Endothelial cell of umbilical vein (primary cell): ENCODE results near the gene RTCA. TPM values are rescaled to one million over a fixed set of nuclear protein-coding genes. Genes with fewer than 3 reads are reported as not detected.

ENCODE experiments used
- BruUV-seq: library from RNA; stranded (reverse); fragments of 400-500 nt; replicated peaks from 2 replicates; lab custom pipeline; 2021; lab: Mats Ljungman, UMichigan
- CTCF ChIA-PET: fragments of 300-600, 350-600 bp; sonication (Branson Sonifier 250); formaldehyde crosslinking; loops from one replicate; lab custom pipeline; 2021; ENCODE audit warnings: antibody characterized with exemption, inconsistent platforms; lab: Charles Lee
- POLR2A ChIA-PET: fragments of 300-600, 350-600 bp; sonication (Branson Sonifier 250); formaldehyde crosslinking; loops from one replicate; lab custom pipeline; 2021; ENCODE audit warnings: antibody characterized with exemption, inconsistent platforms; lab: Charles Lee
- DNase-seq: peaks from one replicate; pipeline ENCODE4 v3.0.0-alpha.2; 2011; ENCODE audit warnings: low read depth, low spot score
- FAIRE-seq: peaks from 2 replicates; lab custom pipeline; 2011; peaks lifted over from hg19 to GRCh38; lab: Jason Lieb, UNC
- H2AFZ ChIP-seq: 2 replicates; pipeline ENCODE4 v1.6.0; 2012; ENCODE audit warnings: low read depth, low read length, control low read depth, inconsistent platforms
- H3K27ac ChIP-seq: 2 replicates; pipeline ENCODE4 v1.5.1; 2011; ENCODE audit warnings: low read depth, mild to moderate bottlenecking, control low read depth, low read length, moderate library complexity; ENCODE audit not compliant: insufficient read depth
- H3K27me3 ChIP-seq, 2 experiments: 2 replicates each; pipeline versions ENCODE4 v1.6.0 to v1.6.1; 2011; ENCODE audit warnings: low read length in 2 of 2, mixed read lengths in 1 of 2; ENCODE audit not compliant: control insufficient read depth in 2 of 2, insufficient read depth in 2 of 2
- H3K36me3 ChIP-seq, 2 experiments: 2 replicates in 1 of 2; 3 replicates in 1 of 2; pipeline ENCODE4 v1.5.1; 2011; ENCODE audit warnings: low read length in 2 of 2, mild to moderate bottlenecking in 1 of 2, moderate library complexity in 1 of 2; ENCODE audit not compliant: control insufficient read depth in 2 of 2, insufficient read depth in 2 of 2; ENCODE audit errors: extremely low read depth in 1 of 2
- H3K4me1 ChIP-seq: 3 replicates; pipeline ENCODE4 v1.5.1; 2011; ENCODE audit warnings: mild to moderate bottlenecking, low read length; ENCODE audit not compliant: control insufficient read depth, insufficient read depth; ENCODE audit errors: extremely low read depth
- H3K4me2 ChIP-seq: 2 replicates; pipeline ENCODE4 v1.6.1; 2011; ENCODE audit warnings: low read length, control low read depth, mixed read lengths; ENCODE audit not compliant: insufficient read depth
- H3K4me3 ChIP-seq, 3 experiments: fragments of 200-600 bp in 1 of 3; sonication (generic), shearing (Covaris generic) in 1 of 3; replicated peaks in 1 of 3; 2 replicates each; pipeline ENCODE4 v1.5.1; 2011 to 2016; ENCODE audit warnings: control low read depth in 3 of 3, low read length in 3 of 3, mild to moderate bottlenecking in 2 of 3, inconsistent platforms in 1 of 3, low read depth in 1 of 3, moderate library complexity in 1 of 3; ENCODE audit not compliant: insufficient read depth in 1 of 3
- H3K79me2 ChIP-seq: 2 replicates; pipeline ENCODE4 v1.6.0; 2012; ENCODE audit warnings: low read length, inconsistent platforms; ENCODE audit not compliant: control insufficient read depth, insufficient read depth
- H3K9ac ChIP-seq: replicated peaks from 2 replicates; pipeline ENCODE3; 2011; ENCODE audit warnings: low read length, control low read depth; ENCODE audit not compliant: insufficient read depth; ENCODE audit errors: extremely low read depth
- H3K9me1 ChIP-seq: replicated peaks from 3 replicates; pipeline ENCODE4 v1.6.0; 2011; ENCODE audit warnings: mild to moderate bottlenecking, low read length; ENCODE audit not compliant: control insufficient read depth, insufficient read depth; ENCODE audit errors: extremely low read depth
- H3K9me3 ChIP-seq: replicated peaks from 2 replicates; pipeline ENCODE4 v1.5.1; 2012; ENCODE audit warnings: low read length, inconsistent platforms; ENCODE audit not compliant: control insufficient read depth, insufficient read depth
- H4K20me1 ChIP-seq: replicated peaks from 2 replicates; pipeline ENCODE3; 2011; ENCODE audit warnings: mild to moderate bottlenecking, low read length; ENCODE audit not compliant: control insufficient read depth, insufficient read depth; ENCODE audit errors: extremely low read depth
- EZH2 ChIP-seq: IDR thresholded peaks from 2 replicates; pipeline ENCODE4 v1.6.1; 2012; ENCODE audit warnings: borderline replicate concordance, low read depth, mild to moderate bottlenecking, moderate library complexity, low read length, inconsistent platforms; ENCODE audit not compliant: severe bottlenecking
- FOS ChIP-seq: IDR thresholded peaks from 2 replicates; pipeline ENCODE4 v1.6.1; 2011; ENCODE audit warnings: mild to moderate bottlenecking, low read length, moderate library complexity, borderline replicate concordance; ENCODE audit not compliant: insufficient read depth
- GATA2 ChIP-seq: IDR thresholded peaks from 2 replicates; pipeline ENCODE4 v1.7.0; 2011; ENCODE audit warnings: low read depth, mild to moderate bottlenecking, moderate library complexity, mixed read lengths, low read length; ENCODE audit not compliant: insufficient read length, insufficient read depth
- JUN ChIP-seq: IDR thresholded peaks from 2 replicates; pipeline ENCODE4 v1.6.1; 2011; ENCODE audit warnings: borderline replicate concordance, low read depth; ENCODE audit not compliant: insufficient read length, insufficient read depth
- MYC ChIP-seq: IDR thresholded peaks from one replicate; pipeline ENCODE4 v1.6.1; 2011; ENCODE audit warnings: mild to moderate bottlenecking, low read depth, low read length
- POLR2A ChIP-seq: IDR thresholded peaks from 2 replicates; pipeline ENCODE4 v1.6.1; 2012; ENCODE audit warnings: low read depth, mild to moderate bottlenecking, control low read depth, low read length
- POLR2AphosphoS5 ChIP-seq: IDR thresholded peaks from 2 replicates; pipeline ENCODE4 v1.6.1; 2012; ENCODE audit warnings: low read depth, mild to moderate bottlenecking, control low read depth, low read length, moderate library complexity; ENCODE audit not compliant: insufficient read depth
- dilution Hi-C: fragments of 300-500 bp; cut with MboI; formaldehyde crosslinking; loops from one replicate; pipeline ENCODE4 v1.15.0; 2019; ENCODE audit warnings: low sequenced_read_pairs; ENCODE audit not compliant: extremely low pct_ligation_motif_present
- intact Hi-C: fragments of 100-400 bp; cut with micrococcal nuclease; formaldehyde crosslinking; loops from one replicate; pipeline ENCODE4 v1.10.0; 2022
- polyA plus RNA-seq, 4 experiments: library from polyadenylated mRNA; depleted of rRNA in 3 of 4; stranded (reverse) in 3 of 4; unstranded in 1 of 4; fragments of >200 nt; gene quantifications; 2 replicates each; pipeline versions ENCODE4 v1.2.1 to v1.2.3, GENCODE V29; 2011 to 2012; ENCODE audit warnings: missing spikeins in 1 of 4
- total RNA-seq: library from RNA; stranded (reverse); gene quantifications from 2 replicates; pipeline ENCODE4 v1.2.3, GENCODE V29; 2021
- TF ChIP-seq, protein P1 (sequence below): IDR thresholded peaks from 2 replicates; pipeline ENCODE4 v1.6.1; 2011; ENCODE audit not compliant: insufficient read depth, insufficient read length
- TF ChIP-seq, protein P2 (sequence below), 2 donors: IDR thresholded peaks; 1 replicate in 1 of 2; 2 replicates in 1 of 2; pipeline ENCODE4 v1.5.1; 2011; ENCODE audit warnings: low read length in 2 of 2, mild to moderate bottlenecking in 2 of 2, moderate library complexity in 2 of 2, control low read depth in 1 of 2, inconsistent platforms in 1 of 2, low read depth in 1 of 2; ENCODE audit not compliant: insufficient read depth in 1 of 2; ENCODE audit errors: extremely low read depth in 1 of 2

Gene RTCA
- total and polyA plus RNA-seq, 2 donors (not counting 3 experiments of a cell fraction or from before 2014, with no cell fraction given), result 20.3 to 46.6 TPM

DNA sequence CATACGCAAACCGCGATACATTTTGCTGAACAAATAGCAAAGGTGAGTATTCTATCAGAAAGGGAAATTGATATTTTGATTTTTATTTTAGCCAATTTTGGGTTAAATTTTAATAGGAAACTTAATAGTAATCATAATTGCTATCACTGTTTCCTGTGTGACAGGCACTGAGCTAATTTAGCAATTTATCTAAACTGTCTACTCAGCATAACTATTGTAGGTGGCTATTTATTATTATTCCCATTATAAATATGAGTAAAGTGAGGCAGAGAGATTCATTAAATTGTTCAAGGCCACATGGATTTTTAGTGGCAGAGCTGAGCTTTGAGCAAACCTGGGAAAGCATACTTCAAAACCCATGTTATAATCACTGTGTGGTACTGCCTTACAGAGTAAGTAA lies 21.1 kb downstream of the RTCA start:
- H3K36me3 ChIP-seq, result peaks cover 4 to 30% of the 10 kb centered on the region in 2 experiments
- no peak overlapping the region for H3K4me3 ChIP-seq
- H3K9me1 ChIP-seq, result no peaks in the 10 kb centered on the region
- intact Hi-C loops, result no loop called here
- peaks cover 27% of the 10 kb centered on the region for H3K4me1 ChIP-seq
- FAIRE-seq (no peak), DNase-seq (no peak)
- peaks cover 4% of the 10 kb centered on the region for H3K79me2 ChIP-seq
- TF ChIP-seq EZH2, result no peak
- TF ChIP-seq, protein P1, sequence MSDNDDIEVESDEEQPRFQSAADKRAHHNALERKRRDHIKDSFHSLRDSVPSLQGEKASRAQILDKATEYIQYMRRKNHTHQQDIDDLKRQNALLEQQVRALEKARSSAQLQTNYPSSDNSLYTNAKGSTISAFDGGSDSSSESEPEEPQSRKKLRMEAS, result no peak
- TF ChIP-seq GATA2, result no peak
- TF ChIP-seq JUN, result no peak
- TF ChIP-seq POLR2A, result no peak
- TF ChIP-seq, protein P2, sequence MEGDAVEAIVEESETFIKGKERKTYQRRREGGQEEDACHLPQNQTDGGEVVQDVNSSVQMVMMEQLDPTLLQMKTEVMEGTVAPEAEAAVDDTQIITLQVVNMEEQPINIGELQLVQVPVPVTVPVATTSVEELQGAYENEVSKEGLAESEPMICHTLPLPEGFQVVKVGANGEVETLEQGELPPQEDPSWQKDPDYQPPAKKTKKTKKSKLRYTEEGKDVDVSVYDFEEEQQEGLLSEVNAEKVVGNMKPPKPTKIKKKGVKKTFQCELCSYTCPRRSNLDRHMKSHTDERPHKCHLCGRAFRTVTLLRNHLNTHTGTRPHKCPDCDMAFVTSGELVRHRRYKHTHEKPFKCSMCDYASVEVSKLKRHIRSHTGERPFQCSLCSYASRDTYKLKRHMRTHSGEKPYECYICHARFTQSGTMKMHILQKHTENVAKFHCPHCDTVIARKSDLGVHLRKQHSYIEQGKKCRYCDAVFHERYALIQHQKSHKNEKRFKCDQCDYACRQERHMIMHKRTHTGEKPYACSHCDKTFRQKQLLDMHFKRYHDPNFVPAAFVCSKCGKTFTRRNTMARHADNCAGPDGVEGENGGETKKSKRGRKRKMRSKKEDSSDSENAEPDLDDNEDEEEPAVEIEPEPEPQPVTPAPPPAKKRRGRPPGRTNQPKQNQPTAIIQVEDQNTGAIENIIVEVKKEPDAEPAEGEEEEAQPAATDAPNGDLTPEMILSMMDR (IDR thresholded peaks at IDR 0.05; ENCODE audit: extremely low read depth in 1 of 2, insufficient read depth in 1 of 2, low read depth in 1 of 2, low read length in 2 of 2), result no peak
- no peak for TF ChIP-seq FOS
- TF ChIP-seq MYC, result no peak
- TF ChIP-seq POLR2AphosphoS5, result no peak
- dilution Hi-C loops, result no loop called here
- BruUV-seq, result no TSS peak
- H4K20me1 ChIP-seq, result no peaks in the 10 kb centered on the region
- no peaks in the 10 kb centered on the region for H3K9me3 ChIP-seq
- ChIA-PET POLR2A (no interaction called here), CTCF (interaction anchor here (1.2 to 6.9 kb wide), 3 partner anchors 65 to 172 kb away, joined by 3 to 73 read pairs (median 5); partner anchors contain the start of gene CDC14A)
- no peak overlapping the region for H3K27ac ChIP-seq
- no peak overlapping the region for H2AFZ ChIP-seq
- H3K4me2 ChIP-seq, result no peak overlapping the region
- H3K27me3 ChIP-seq, result no peaks in the 10 kb centered on the region
- H3K9ac ChIP-seq, result no peak overlapping the region
